RWPE2 (cell line): Measurements from ENCODE around the gene MRPL4.

Experiments used
- ATAC-seq: fragments of 200-7000 bp; cut with Tn5 transposase; 3 replicates; pipeline ENCODE4 v1.9.1; 2021; ENCODE audit warnings: low read depth
- DNase-seq: peaks from one replicate; pipeline ENCODE4 v3.0.0-alpha.2; 2020; ENCODE audit warnings: low spot score
- H3K27ac ChIP-seq: fragments of 450-650 bp; 2 replicates; pipeline ENCODE4 v1.5.1; 2017; ENCODE audit warnings: mild to moderate bottlenecking; ENCODE audit not compliant: poor library complexity, severe bottlenecking
- H3K27me3 ChIP-seq: fragments of 250-450 bp; sonication (Bioruptor Pico); 2 replicates; pipeline ENCODE4 v1.5.1; 2021; ENCODE audit warnings: mild to moderate bottlenecking, moderate library complexity; ENCODE audit not compliant: insufficient read depth, poor library complexity, severe bottlenecking
- H3K36me3 ChIP-seq: fragments of 250-450 bp; sonication (Bioruptor Pico); 2 replicates; pipeline ENCODE4 v1.5.1; 2020; ENCODE audit warnings: low read depth, mild to moderate bottlenecking, moderate library complexity
- H3K4me1 ChIP-seq: fragments of 250-450 bp; sonication (Bioruptor Pico); 2 replicates; pipeline ENCODE4 v1.5.1; 2021; ENCODE audit warnings: mild to moderate bottlenecking, moderate library complexity; ENCODE audit not compliant: insufficient read depth, poor library complexity, severe bottlenecking
- H3K4me3 ChIP-seq: fragments of 250-450 bp; sonication (Bioruptor Pico); 2 replicates; pipeline ENCODE4 v1.5.1; 2021; ENCODE audit warnings: mild to moderate bottlenecking, moderate library complexity; ENCODE audit not compliant: severe bottlenecking
- H3K9me3 ChIP-seq: fragments of 250-450 bp; sonication (Bioruptor Pico); 2 replicates; pipeline ENCODE4 v1.5.1; 2021; ENCODE audit warnings: mild to moderate bottlenecking, moderate library complexity; ENCODE audit not compliant: severe bottlenecking
- CTCF ChIP-seq: fragments of 450-650 bp; IDR thresholded peaks from one replicate; pipeline ENCODE4 v1.5.1; 2017; ENCODE audit warnings: mild to moderate bottlenecking, moderate library complexity; ENCODE audit not compliant: poor library complexity, severe bottlenecking

MRPL4 gene

DNA sequence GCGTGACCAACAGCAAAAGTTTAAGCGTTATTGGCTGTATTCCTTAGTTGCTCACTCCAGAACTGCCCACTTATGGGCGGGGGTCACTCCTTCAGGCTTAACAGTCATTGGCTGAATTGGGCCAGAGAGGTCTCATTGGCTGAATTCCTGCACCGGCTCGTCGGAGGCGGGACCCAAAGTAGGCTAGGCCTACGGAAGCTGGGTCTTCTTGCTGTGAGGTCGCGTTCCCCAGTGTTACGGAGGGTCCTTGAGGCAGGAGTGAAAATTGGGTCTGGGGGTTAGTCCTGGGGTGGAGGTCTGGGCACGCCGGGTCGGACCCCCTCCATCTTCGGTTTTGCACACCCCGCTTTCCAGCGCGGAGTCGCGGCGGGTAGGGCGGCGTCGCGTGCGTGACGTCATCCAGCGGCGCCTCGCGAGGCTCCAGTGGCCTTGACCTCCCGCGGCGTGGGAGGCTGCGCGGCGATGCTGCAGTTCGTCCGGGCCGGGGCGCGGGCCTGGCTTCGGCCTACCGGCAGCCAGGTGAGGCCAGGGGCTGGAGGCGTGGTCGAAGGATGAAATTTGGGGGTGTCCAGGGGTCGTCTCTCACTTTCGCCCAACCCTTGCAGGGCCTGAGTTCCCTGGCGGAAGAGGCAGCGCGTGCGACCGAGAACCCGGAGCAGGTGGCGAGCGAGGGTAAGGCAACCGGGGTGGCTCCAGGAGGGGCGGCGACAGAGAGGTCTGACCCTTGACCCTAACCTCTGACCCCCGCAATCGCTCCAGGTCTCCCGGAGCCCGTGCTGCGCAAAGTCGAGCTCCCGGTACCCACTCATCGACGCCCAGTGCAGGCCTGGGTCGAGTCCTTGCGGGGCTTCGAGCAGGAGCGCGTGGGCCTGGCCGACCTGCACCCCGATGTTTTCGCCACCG, at the start of gene MRPL4:
TSS of gene MRPL4 (plus strand) at position 423 of the 903 bp plus-strand sequence. CDS start at position 463, 40 bp downstream.
- peaks cover 21% of the 10 kb centered on the region for H3K36me3 ChIP-seq
- TF ChIP-seq CTCF: no peak

GRCh38 chr19:10203686-10204085, 48.3 kb upstream of the MRPL4 start:
- ATAC-seq (no peak), DNase-seq (no peak)
- Histone ChIP-seq H3K36me3 (no peaks in the 10 kb centered on the region), H3K4me3 (no peak overlapping the region), H3K27ac (no peak overlapping the region), H3K4me1 (no peaks in the 10 kb centered on the region), H3K9me3 (no peaks in the 10 kb centered on the region), H3K27me3 (no peaks in the 10 kb centered on the region)
- TF ChIP-seq CTCF: no peak

More for the DNA sequence above, at the start of gene MRPL4:
- no peaks in the 10 kb centered on the region for H3K27me3 ChIP-seq
- peak; percentile 98 for ATAC-seq
- peak within 1 kb of the TSS; percentile 89 for H3K4me3 ChIP-seq
- H3K9me3 ChIP-seq: no peaks in the 10 kb centered on the region
- peak; percentile 97 for DNase-seq
- peak within 1 kb of the TSS; percentile 33 for H3K27ac ChIP-seq
- no peaks in the 10 kb centered on the region for H3K4me1 ChIP-seq

GRCh38 chr19:10205636-10206035, 46.4 kb upstream of the MRPL4 start:
- Histone ChIP-seq H3K4me3 (no peak overlapping the region), H3K9me3 (no peaks in the 10 kb centered on the region), H3K36me3 (no peaks in the 10 kb centered on the region), H3K4me1 (no peaks in the 10 kb centered on the region), H3K27me3 (no peaks in the 10 kb centered on the region), H3K27ac (no peak overlapping the region)
- ATAC-seq: no peak
- no peak for TF ChIP-seq CTCF
- DNase-seq: no peak

DNA sequence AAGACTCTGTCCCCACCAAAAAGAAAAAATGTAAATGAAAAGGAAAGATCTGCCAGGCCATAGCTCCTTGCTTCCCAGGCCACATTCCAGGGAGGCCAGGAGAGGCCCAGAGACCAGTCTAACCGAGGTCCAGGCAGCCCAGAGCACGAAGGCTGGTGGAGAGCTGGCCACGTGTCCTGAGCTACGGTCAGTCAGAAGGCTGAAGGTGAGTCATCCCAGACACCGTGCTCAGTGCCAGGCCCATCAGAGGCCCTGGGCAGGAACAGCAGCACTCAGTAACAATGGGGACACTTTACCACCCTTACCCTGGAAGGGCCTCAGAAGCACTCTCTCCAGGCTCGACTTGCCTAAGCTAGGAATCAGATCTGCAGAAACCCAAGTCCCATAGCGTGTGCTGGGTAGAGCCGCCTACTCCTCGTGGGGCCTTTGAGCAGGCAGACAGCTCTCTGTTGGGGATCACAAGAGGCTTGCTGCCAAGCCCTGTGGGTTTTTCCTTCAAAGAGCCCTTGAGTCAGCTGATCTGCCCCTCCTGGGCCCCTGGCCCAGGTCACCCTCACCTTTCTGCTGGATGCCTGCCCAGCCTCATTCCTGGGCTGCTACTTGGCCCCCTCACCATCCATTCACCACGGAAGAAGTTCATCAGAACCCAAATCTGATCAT, 45.7 kb upstream of the MRPL4 start:
- H3K27me3 ChIP-seq: no peaks in the 10 kb centered on the region
- peak; percentile 21; the same call in 1 of the 3 replicates for ATAC-seq
- no peak overlapping the region for H3K27ac ChIP-seq
- no peaks in the 10 kb centered on the region for H3K9me3 ChIP-seq
- no peak overlapping the region for H3K4me3 ChIP-seq
- TF ChIP-seq CTCF: no peak
- H3K4me1 ChIP-seq: no peaks in the 10 kb centered on the region
- no peak for DNase-seq
- H3K36me3 ChIP-seq: no peaks in the 10 kb centered on the region
